SK-N-MC (cell line): ENCODE data around the gene ASMT.

Experiments
- EZH2 ChIP-seq: fragments of 200-600 bp; sonication (generic); IDR thresholded peaks from one replicate; pipeline ENCODE4 v1.6.1; 2017; ENCODE audit warnings: antibody characterized with exemption
- POLR2AphosphoS5 ChIP-seq: IDR thresholded peaks from 2 replicates; pipeline ENCODE4 v1.6.1; 2012; ENCODE audit warnings: mild to moderate bottlenecking, low read depth, low read length, borderline replicate concordance

- no peak for TF ChIP-seq EZH2
- no peak for TF ChIP-seq POLR2AphosphoS5
Measured at GRCh38 chrX:1596676-1597344, 18.0 kb upstream of the ASMT start.
